Fibroblast of skin of left quadriceps (primary cell): ENCODE data around the gene PPFIA2.
"Not testable (repeated sequence)": the region's sequence is repeated elsewhere in the genome, so short reads cannot be mapped to it uniquely, and the experiment has no call there.

Experiments
- DNase-seq, 2 experiments: peaks; one replicate each; pipeline ENCODE4 v3.0.0-alpha.2; 2013; ENCODE audit warnings: low read depth in 2 of 2

The PPFIA2 gene

DNA sequence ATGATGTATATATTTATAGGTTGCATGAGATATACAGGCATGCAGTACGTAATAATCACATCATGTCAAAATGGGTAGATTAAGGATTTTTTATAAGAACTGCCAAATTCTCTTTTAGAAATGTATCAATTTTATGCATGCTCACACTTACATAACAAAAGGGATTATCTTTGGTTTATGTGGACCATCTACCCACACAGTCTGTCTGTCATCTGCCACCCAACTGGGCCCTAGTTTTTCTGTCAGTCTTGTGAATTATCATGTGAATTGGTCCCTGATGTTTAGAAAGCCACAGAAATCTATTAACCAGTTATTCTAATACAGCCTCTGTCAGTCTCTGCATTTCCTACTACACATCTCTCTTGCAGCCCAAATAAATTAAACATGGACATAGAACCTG lies 547.8 kb downstream of the PPFIA2 start:
- no peak for DNase-seq

DNA sequence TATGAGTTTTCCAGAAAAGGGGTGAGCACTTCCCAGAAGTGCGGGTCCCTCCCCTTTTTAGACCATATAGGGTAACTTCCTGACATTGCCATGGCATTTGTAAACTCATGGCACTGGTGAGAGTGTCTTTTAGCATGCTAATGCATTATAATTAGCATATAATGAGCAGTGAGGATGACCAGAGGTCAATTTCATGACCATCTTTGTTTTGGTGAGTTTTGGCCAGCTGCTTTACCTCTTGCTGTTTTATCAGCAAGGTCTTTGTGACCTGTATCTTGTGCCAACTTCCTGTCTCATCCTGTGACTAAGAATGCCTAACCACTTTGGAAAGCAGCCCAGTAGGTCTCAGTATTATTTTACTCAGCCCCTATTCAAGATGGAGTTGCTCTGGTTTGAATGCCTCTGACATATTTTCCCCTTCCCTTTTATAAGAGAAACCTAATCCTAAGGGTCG lies 549.4 kb downstream of the PPFIA2 start:
- DNase-seq: not testable (repeated sequence)

DNA sequence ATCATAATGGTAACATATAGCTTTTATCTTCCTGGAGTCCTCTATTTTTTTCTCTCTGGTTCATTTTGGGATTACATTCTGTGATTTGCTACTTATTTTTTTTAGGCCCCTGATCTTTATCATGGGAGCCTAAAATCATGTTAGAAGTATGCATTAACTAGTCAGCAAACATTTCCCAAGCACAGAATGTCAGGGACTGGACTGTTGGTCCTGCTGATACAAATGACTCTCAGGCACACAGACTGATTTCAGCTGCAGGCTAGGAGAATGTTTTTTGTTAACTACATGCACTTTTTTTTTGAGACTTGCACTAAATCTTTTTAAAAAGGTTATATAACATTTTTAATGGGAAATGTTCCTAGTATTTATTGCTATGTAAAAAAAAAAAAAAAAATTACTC lies 550.1 kb downstream of the PPFIA2 start:
- peak in 1 of 2 experiments; percentile 24 for DNase-seq

DNA sequence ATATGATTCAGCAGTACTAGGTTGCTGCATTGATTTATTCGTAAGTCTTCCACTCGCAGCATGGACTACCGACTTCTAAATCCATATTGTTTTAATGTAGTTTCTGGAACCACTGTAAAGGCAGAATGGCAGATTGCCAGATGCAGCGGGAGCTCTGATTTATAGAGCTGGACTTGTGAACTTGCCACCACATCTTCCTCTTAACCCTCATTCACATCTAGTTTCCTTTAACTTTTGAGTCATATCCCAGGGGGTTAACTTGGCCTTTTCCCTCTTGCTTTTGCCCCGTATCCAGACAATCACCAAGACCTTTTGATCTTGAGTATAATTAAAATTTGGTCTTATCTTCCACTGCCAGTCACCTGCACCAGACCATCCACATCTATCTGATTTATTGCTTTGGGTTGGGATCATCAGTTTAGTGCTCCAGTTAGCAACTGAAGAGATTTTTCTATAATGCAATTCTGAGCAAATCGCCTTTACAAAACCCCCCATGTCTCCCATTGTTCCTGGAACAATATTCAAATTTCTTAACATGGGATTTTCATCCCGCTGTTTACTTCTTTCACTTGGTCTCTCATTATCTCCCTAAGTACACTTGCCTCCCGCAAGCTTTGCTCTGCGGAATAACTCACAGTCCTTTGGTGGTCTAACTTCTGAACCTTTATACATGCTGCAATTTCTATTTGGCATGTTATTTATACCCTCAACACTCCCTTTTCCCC lies 550.8 kb downstream of the PPFIA2 start:
- peak; percentile 85 for DNase-seq
